HPDE6-E6E7 (cell line): ENCODE data around the gene MAGEF1.

Experiments used
- DNase-seq: peaks from one replicate; pipeline ENCODE4 v3.0.0; 2011; ENCODE audit warnings: missing footprints; ENCODE audit errors: extremely low spot score

Gene MAGEF1

GRCh38 chr3:184670091-184670602 is 41.7 kb downstream of the MAGEF1 start:
- DNase-seq, result no peak

GRCh38 chr3:184669578-184669977 is 42.3 kb downstream of the MAGEF1 start:
- DNase-seq, result no peak

- DNase-seq, result no peak
These were observed 45.4 kb downstream of the MAGEF1 start for GRCh38 chr3:184666442-184666841.

GRCh38 chr3:184665101-184665500 is 46.8 kb downstream of the MAGEF1 start:
- DNase-seq, result no peak

- DNase-seq, result no peak
These were observed 48.1 kb downstream of the MAGEF1 start for GRCh38 chr3:184663756-184664155.

GRCh38 chr3:184663356-184663755 is 48.5 kb downstream of the MAGEF1 start:
- no peak for DNase-seq

GRCh38 chr3:184662187-184662586 is 49.7 kb downstream of the MAGEF1 start:
- no peak for DNase-seq

GRCh38 chr3:184660931-184661330 is 50.9 kb downstream of the MAGEF1 start:
- no peak for DNase-seq
